HuH-7 (cell line): ENCODE measurements around the gene SRSF5.

Source experiments
- DNase-seq: peaks from one replicate; pipeline ENCODE4 v3.0.0; 2011; ENCODE audit warnings: low spot score

The SRSF5 gene

DNA sequence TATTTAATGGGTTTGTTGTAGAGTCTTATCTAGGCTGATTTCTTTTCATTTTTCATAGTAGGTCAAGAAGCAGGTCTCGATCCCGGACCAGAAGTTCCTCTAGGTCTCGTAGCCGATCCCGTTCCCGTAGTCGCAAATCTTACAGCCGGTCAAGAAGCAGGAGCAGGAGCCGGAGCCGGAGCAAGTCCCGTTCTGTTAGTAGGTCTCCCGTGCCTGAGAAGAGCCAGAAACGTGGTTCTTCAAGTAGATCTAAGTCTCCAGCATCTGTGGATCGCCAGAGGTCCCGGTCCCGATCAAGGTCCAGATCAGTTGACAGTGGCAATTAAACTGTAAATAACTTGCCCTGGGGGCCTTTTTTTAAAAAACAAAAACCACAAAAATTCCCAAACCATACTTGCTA lies 4.2 kb downstream of the SRSF5 start:
- no peak for DNase-seq

- no peak for DNase-seq
Measured at GRCh38 chr14:69772082-69773017, 5.4 kb downstream of the SRSF5 start.

DNA sequence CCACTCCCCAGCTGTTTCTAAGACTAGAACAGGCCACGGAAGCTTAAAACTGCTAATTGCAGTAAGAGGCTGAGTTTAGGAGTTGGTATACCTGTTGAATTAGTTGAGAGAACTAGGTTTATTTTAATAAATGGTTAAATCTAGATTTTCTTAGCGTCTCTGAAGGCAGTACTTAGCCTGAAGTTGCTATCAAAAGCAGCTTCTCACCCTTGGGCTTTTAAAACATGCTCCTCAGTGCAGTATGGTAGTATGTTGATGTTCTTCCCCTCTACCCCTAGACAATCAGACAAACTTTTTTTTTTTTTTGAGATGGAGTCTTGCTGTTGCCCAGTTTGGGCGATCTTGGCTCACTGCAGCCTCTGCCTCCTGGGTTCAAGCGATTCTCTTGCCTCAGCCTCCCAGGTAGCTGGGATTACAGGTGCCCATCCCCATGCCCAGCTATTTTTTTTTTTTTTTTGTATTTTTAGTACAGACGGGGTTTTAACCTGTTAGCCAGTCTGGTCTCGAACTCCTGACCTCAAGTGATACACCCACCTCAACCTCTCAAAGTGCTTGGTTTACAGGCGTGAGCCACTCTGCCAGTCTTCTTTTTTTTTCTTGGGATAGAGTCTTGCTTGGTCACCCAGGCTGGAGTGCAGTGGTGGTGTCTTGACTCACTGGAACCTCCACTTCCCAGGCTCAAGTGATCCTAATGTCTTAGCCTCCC lies 6.8 kb downstream of the SRSF5 start:
- DNase-seq, result no peak

DNA sequence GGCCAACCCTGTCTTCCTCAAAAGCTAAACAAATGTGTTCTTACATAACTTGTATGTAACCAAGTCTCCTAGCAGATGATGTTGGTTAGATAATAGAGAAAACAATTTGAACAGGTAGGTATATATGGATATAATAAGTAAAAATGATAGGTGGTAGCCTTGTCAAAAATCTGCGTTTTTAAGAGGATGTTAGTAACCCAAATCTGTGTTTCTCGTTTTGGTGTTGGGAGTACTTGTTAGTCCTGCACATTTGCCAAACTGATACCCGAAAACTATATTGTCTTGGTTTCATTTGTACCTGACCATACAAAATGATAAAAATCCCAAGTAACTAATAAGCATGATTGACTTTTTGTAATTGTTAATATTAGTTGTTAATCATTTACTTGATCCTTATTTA lies 8.1 kb downstream of the SRSF5 start:
- DNase-seq, result no peak

DNA sequence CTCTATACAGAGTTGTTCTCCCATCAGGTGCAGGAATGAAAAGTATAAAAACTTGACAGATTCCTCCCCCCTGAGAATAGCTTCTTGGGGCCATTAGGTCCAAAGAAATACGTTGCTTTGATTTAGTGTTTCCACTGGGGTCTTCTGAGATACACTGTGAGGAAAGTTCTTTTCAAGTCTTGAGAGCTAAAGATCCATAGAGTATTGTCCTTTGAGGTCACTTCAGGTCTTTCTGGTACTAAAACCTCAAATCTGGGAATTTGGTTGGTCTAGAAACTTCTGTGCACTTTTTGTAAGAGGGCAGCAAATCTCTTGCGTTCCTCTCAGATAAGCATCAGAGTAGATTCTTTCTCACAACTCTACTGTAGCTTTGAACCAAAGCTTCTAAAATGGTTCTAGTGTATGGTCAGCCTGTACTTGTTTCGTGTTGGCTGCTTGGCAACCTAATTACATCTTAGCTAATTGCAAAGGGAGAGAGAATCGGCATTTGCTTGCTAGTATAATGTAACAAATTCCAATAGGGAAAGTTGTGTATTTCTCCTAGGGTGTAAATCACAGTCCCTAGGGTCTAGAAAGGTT lies 10.0 kb downstream of the SRSF5 start:
- DNase-seq, result no peak

DNA sequence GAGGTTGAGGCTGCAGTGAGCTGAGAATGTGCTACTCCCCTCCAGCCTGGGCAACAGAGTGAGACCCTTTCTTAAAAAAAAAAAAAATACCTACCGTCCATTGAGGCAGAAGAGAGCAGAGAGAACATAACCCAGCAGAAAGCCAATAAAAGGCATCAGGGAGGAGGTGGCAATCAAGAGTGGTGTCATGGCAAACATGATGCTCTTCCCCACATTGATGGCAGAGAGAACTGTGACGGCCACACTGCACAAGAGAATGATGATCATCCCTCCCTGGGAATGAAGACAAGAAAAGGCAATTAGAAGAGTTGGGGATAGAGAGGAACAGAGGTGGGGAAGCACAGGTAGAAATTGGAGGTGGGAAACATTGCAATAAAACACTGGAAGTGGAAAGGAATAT lies 12.1 kb downstream of the SRSF5 start:
- DNase-seq, result no peak

GRCh38 chr14:69780092-69780491 lies 13.2 kb downstream of the SRSF5 start:
- DNase-seq, result no peak

DNA sequence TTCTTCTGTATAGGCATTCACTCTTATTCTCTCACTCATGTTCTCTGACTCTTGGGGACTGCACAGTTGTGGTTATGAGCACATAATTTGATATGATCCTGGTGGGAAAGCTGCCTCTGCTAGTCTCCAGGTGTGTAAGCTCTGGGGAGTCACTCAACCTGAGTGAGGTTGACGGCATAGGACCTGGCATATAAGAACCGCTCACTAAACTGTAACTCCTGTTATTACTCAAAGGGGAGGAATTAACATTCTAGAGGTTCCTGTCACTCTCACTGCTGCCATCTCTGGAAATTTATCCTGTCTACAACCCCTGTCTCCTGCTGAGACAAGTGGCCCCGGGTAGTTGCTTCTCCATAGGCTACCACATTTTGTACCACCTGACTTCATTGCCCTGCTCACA lies 14.0 kb downstream of the SRSF5 start:
- no peak for DNase-seq

DNA sequence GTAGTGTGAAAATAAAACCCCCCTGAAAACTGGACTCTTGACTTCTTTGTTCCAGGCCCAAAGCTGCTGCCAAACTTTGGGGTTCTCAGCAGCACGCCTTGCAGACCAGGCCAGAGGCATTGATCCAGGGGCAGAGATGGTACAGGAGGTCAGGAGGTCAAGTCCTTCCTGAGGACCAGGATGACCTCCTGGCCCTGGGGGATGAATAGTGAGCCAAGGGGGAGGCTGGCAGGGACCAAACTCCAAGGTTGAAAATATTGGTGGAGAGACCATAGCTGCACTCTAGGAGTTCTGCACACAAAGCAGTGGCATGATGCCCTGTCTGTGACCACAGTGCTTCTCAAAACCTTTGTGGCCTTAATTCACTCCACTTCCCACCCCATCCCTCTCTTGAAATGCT lies 18.0 kb downstream of the SRSF5 start:
- DNase-seq, result no peak

GRCh38 chr14:69786603-69787002 lies 19.7 kb downstream of the SRSF5 start:
- no peak for DNase-seq

GRCh38 chr14:69789118-69789640 lies 22.2 kb downstream of the SRSF5 start:
- no peak for DNase-seq

DNA sequence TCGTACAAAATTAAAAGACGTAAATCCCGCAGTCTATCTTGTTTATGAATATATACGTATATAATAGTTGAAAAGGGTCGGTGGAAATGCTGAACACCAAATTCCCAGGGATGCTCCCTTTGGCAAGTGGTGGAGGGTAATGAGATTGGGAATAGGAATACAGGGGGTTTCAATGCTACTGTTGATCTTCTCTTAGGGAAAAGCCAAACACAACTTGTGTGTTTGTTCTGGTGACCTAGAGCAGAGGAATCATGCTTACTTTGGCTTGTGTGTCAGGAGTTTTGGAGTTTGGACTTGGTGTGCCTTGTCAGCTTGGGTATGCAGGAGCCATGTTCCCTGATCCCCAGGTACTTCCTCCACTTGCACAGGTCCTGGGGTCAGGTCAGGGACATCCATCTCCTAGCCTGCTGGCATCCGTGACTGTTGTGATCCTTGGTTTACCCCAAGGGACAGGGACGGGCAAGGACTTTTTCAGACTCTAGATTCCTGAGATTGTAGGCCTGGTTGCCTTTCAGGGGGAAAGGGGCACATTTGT lies 26.0 kb downstream of the SRSF5 start:
- DNase-seq, result no peak

- no peak for DNase-seq
Measured at GRCh38 chr14:69794791-69795190, 27.8 kb downstream of the SRSF5 start.

GRCh38 chr14:69795691-69796090 lies 28.7 kb downstream of the SRSF5 start:
- DNase-seq, result no peak

GRCh38 chr14:69796797-69797500 lies 30.0 kb downstream of the SRSF5 start, which contains the start of gene SLC10A1:
SLC10A1 (minus strand) TSS chr14:69797241; CDS start chr14:69797155, 86 bp downstream.
- no peak for DNase-seq

- no peak for DNase-seq
Measured at GRCh38 chr14:69797573-69798338, 30.8 kb downstream of the SRSF5 start.

DNA sequence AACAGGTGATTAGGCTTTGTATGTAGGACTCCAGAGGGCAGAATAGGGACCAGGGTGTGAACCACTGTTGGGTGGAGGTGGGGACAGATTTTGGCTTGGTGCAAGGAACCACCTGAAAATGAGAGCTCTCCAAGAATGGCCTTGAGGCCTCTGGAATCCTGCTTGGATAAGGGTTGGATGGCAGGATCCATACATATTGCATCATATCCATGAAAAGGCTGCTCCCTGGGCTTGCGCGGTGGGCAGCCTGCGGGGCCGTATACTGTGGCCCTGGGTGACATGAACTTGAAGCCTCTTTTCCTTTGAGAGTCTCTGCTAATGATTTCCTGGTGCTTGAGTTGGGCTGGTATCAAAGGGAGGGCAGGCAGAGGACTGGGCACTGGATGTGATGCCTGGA lies 31.4 kb downstream of the SRSF5 start:
- no peak for DNase-seq

DNA sequence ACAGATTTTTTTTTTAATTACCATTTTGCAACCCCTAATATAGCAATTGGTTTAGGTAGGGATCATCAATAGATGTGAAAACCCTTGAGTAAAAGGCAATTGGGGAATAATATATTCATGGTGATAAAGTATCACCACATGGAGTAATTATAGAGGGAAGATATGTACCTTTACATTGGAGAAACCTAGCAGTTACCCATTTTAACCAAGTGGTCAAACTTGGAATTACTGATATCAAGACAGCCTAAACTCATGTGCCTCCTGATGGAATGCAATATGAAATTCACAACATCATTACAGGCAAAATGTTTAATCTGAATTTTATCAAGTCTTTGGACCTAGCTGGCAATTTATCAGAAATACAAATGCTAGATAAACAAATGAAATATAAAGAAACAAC lies 36.8 kb downstream of the SRSF5 start:
- DNase-seq, result no peak

- no peak for DNase-seq
Measured at GRCh38 chr14:69804902-69805301, 38.0 kb downstream of the SRSF5 start.

- no peak for DNase-seq
Measured at GRCh38 chr14:69807192-69807591, 40.2 kb downstream of the SRSF5 start.
